ENCODE measurements around the gene FTO. TPM values are rescaled to one million over a fixed set of nuclear protein-coding genes. Genes with fewer than 3 reads are reported as not detected.

Gene FTO
- total and polyA plus RNA-seq, 2 of the 13 experiments (the other 11 are each of a cell fraction or from before 2014, with no cell fraction given), result 41.6 to 55.8 TPM

DNA sequence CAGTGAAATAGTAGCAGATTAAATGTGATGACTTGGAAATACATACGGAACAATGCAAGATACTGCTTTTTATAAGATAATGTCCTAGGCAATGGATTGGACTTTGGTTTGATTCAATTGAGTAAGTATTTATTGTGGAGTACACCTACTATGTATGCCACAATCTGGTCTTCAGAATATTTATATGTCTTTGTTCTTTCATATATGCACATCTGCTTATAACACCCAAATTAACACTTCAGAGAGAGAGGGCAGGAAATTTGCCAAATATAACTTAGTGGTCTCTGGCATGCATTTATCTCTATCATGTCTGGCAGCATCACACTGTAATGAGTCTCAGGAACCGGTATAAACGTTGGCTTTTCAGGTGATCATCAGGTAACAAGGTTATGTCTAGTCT, 17.2 kb upstream of the FTO start (continued):
- TF ChIP-seq, protein P1, sequence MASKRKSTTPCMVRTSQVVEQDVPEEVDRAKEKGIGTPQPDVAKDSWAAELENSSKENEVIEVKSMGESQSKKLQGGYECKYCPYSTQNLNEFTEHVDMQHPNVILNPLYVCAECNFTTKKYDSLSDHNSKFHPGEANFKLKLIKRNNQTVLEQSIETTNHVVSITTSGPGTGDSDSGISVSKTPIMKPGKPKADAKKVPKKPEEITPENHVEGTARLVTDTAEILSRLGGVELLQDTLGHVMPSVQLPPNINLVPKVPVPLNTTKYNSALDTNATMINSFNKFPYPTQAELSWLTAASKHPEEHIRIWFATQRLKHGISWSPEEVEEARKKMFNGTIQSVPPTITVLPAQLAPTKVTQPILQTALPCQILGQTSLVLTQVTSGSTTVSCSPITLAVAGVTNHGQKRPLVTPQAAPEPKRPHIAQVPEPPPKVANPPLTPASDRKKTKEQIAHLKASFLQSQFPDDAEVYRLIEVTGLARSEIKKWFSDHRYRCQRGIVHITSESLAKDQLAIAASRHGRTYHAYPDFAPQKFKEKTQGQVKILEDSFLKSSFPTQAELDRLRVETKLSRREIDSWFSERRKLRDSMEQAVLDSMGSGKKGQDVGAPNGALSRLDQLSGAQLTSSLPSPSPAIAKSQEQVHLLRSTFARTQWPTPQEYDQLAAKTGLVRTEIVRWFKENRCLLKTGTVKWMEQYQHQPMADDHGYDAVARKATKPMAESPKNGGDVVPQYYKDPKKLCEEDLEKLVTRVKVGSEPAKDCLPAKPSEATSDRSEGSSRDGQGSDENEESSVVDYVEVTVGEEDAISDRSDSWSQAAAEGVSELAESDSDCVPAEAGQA (IDR thresholded peaks at IDR 0.05; ENCODE audit: low read depth), result no peak
- TF ChIP-seq, protein P1 (CRISPR knock-in tag; IDR thresholded peaks at IDR 0.05; ENCODE audit: borderline replicate concordance), result no peak
- TF ChIP-seq, protein P2, sequence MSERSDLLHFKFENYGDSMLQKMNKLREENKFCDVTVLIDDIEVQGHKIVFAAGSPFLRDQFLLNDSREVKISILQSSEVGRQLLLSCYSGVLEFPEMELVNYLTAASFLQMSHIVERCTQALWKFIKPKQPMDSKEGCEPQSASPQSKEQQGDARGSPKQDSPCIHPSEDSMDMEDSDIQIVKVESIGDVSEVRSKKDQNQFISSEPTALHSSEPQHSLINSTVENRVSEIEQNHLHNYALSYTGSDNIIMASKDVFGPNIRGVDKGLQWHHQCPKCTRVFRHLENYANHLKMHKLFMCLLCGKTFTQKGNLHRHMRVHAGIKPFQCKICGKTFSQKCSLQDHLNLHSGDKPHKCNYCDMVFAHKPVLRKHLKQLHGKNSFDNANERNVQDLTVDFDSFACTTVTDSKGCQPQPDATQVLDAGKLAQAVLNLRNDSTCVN (CRISPR knock-in tag; IDR thresholded peaks at IDR 0.05; ENCODE audit: borderline replicate concordance), result no peak
- no peak for TF ChIP-seq ZNF629 (CRISPR knock-in tag; conservative IDR thresholded peaks at IDR 0.05)
- TF ChIP-seq MXD4 (CRISPR knock-in tag; IDR thresholded peaks at IDR 0.05), result no peak

DNA sequence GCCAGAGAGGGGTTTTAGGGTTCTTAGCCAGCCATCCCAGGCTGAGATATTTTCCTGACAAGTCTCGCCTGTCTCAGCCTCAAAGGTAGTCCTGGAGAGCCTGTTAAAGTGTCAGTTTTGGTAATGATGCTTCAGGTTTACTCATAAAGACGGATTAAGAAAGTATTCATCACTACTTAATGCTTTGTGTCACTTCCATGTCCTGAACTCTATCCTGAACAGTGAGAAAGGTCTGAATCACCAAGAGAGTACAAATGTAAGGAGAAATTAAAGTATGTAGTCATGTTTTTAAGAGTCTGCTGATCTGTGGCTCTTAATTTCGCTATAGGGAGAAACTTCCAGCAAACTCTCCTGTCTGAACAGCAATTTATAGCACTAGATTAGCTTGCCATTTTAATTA, 14.3 kb upstream of the FTO start:
- FAIRE-seq, result no peak
- ChIA-PET CTCF (ENCODE audit: low intra/inter-chr PET ratio, low total read pairs) (no interaction called here), POLR2A (no interaction called here)
- Histone ChIP-seq H3K27ac (ENCODE audit: extremely low read length, insufficient read depth, low read length) (no peak overlapping the region), H3K36me3 (replicated peaks in 1 of 2; ENCODE audit: control insufficient read depth in 1 of 2, insufficient read depth in 2 of 2, low read length in 2 of 2) (peaks cover 2 to 4% of the 10 kb centered on the region in 2 experiments; a peak in 2 of 5 replicates), H2AFZ (ENCODE audit: low read length) (no peak overlapping the region), H3K9ac (ENCODE audit: insufficient read depth, low read depth, low read length) (no peak overlapping the region), H3K9me3 (ENCODE audit: low read length) (no peaks in the 10 kb centered on the region), H3K4me3 (replicated peaks in 1 of 3; ENCODE audit: insufficient read depth in 1 of 3, low read depth in 2 of 3, low read length in 3 of 3) (no peak overlapping the region), H3K79me2 (ENCODE audit: insufficient read depth, low read length) (no peaks in the 10 kb centered on the region), H3K27me3 (ENCODE audit: control insufficient read depth in 1 of 2, insufficient read depth in 2 of 2, low read length in 2 of 2) (no peaks in the 10 kb centered on the region), H3K4me2 (ENCODE audit: low read depth, low read length) (no peak overlapping the region), H4K20me1 (ENCODE audit: insufficient read depth, low read length) (no peaks in the 10 kb centered on the region), H3K4me1 (ENCODE audit: insufficient read depth, low read length) (no peaks in the 10 kb centered on the region)
- no TSS peak for BruUV-seq (replicated peaks)
- 87% methylated on average over 3 of the region's 3 CpGs for WGBS (ENCODE audit: low lambda C conversion rate)
- no peak for ATAC-seq
- in situ Hi-C loops (cut with HindIII; ENCODE audit: extremely low pct_ligation_motif_present, low pct_unique_long_range_greater_than_20kb), result no loop called here
- DNase-seq (ENCODE audit: low spot score), result no peak
- intact Hi-C loops (cut with micrococcal nuclease; ENCODE audit: unreplicated experiment), result no loop called here
- TF ChIP-seq ZEB1 (IDR thresholded peaks at IDR 0.05; ENCODE audit: insufficient replicate concordance, low read depth) (no peak), ONECUT2 (CRISPR knock-in tag; IDR thresholded peaks at IDR 0.05) (no peak), ASH2L (IDR thresholded peaks at IDR 0.05; ENCODE audit: insufficient read length, low read depth, low read length) (no peak), FOXA1 (IDR thresholded peaks at IDR 0.05) (no peak), FOXA1 (CRISPR knock-in tag; IDR thresholded peaks at IDR 0.05) (no peak), ETV6 (CRISPR knock-in tag; conservative IDR thresholded peaks at IDR 0.05) (no peak)
- TF ChIP-seq, protein P3, sequence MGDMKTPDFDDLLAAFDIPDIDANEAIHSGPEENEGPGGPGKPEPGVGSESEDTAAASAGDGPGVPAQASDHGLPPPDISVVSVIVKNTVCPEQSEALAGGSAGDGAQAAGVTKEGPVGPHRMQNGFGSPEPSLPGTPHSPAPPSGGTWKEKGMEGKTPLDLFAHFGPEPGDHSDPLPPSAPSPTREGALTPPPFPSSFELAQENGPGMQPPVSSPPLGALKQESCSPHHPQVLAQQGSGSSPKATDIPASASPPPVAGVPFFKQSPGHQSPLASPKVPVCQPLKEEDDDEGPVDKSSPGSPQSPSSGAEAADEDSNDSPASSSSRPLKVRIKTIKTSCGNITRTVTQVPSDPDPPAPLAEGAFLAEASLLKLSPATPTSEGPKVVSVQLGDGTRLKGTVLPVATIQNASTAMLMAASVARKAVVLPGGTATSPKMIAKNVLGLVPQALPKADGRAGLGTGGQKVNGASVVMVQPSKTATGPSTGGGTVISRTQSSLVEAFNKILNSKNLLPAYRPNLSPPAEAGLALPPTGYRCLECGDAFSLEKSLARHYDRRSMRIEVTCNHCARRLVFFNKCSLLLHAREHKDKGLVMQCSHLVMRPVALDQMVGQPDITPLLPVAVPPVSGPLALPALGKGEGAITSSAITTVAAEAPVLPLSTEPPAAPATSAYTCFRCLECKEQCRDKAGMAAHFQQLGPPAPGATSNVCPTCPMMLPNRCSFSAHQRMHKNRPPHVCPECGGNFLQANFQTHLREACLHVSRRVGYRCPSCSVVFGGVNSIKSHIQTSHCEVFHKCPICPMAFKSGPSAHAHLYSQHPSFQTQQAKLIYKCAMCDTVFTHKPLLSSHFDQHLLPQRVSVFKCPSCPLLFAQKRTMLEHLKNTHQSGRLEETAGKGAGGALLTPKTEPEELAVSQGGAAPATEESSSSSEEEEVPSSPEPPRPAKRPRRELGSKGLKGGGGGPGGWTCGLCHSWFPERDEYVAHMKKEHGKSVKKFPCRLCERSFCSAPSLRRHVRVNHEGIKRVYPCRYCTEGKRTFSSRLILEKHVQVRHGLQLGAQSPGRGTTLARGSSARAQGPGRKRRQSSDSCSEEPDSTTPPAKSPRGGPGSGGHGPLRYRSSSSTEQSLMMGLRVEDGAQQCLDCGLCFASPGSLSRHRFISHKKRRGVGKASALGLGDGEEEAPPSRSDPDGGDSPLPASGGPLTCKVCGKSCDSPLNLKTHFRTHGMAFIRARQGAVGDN (CRISPR knock-in tag; IDR thresholded peaks at IDR 0.05), result no peak
